CD4-positive, alpha-beta T cell (primary cell): ENCODE results near the gene LLGL1. TPM values are rescaled to one million over a fixed set of nuclear protein-coding genes. Genes with fewer than 3 reads are reported as not detected.

Source experiments
- ATAC-seq: fragments of 200-7000 bp; cut with Tn5 transposase; one replicate; pipeline ENCODE4 v1.10.0; 2022; ENCODE audit warnings: mild to moderate bottlenecking; ENCODE audit not compliant: poor library complexity
- CTCF ChIA-PET: fragments of 350-600 bp; sonication (Branson Sonifier 250); formaldehyde crosslinking; loops from one replicate; lab custom pipeline; 2021; ENCODE audit warnings: antibody characterized with exemption, inconsistent platforms; lab: Charles Lee
- POLR2A ChIA-PET: fragments of 350-600 bp; sonication (Branson Sonifier 250); formaldehyde crosslinking; loops from one replicate; lab custom pipeline; 2021; ENCODE audit warnings: antibody characterized with exemption, inconsistent platforms; lab: Charles Lee
- DNase-seq, 14 experiments: peaks; one replicate each; pipeline ENCODE4 v3.0.0-alpha.2; 2013 to 2020; ENCODE audit warnings: mixed read lengths in 2 of 14
- H3K27ac ChIP-seq, 2 donors: one replicate each; pipeline versions ENCODE4 v1.5.1 to v1.7.0; 2013; ENCODE audit warnings: low read length in 2 of 2, low read depth in 1 of 2, mild to moderate bottlenecking in 1 of 2
- H3K27me3 ChIP-seq, 2 experiments: 1 replicate in 1 of 2; 2 replicates in 1 of 2; pipeline versions ENCODE4 v1.6.1 to v1.7.0; 2013; ENCODE audit warnings: low read length in 2 of 2, control low read depth in 1 of 2, mild to moderate bottlenecking in 1 of 2, moderate library complexity in 1 of 2; ENCODE audit not compliant: insufficient read depth in 2 of 2, control insufficient read depth in 1 of 2
- H3K36me3 ChIP-seq: one replicate; pipeline ENCODE4 v1.6.1; 2013; ENCODE audit warnings: low read length, control low read depth; ENCODE audit not compliant: insufficient read depth
- H3K4me1 ChIP-seq: one replicate; pipeline ENCODE4 v1.6.1; 2013; ENCODE audit warnings: low read length, control low read depth; ENCODE audit not compliant: insufficient read depth
- H3K4me3 ChIP-seq: one replicate; pipeline ENCODE4 v1.5.1; 2013; ENCODE audit warnings: mild to moderate bottlenecking, low read length, moderate library complexity
- H3K9me3 ChIP-seq, 2 experiments: 1 replicate in 1 of 2; 2 replicates in 1 of 2; pipeline versions ENCODE4 v1.6.1 to v1.7.0; 2013; ENCODE audit warnings: low read length in 2 of 2, mild to moderate bottlenecking in 2 of 2, control low read depth in 1 of 2, moderate library complexity in 1 of 2; ENCODE audit not compliant: control insufficient read depth in 1 of 2, insufficient read depth in 1 of 2
- H3K27ac Mint-ChIP-seq: one replicate; pipeline ENCODE4 v1.8.0; 2020; ENCODE audit warnings: mixed read lengths
- H3K27me3 Mint-ChIP-seq: one replicate; pipeline ENCODE4 v1.8.0; 2021; ENCODE audit warnings: mixed read lengths
- H3K36me3 Mint-ChIP-seq: one replicate; pipeline ENCODE4 v1.8.0; 2021; ENCODE audit warnings: low read depth, mixed read lengths
- H3K4me1 Mint-ChIP-seq: one replicate; pipeline ENCODE4 v1.8.0; 2021; ENCODE audit warnings: low read depth, mixed read lengths
- H3K4me3 Mint-ChIP-seq: one replicate; pipeline ENCODE4 v1.8.0; 2020; ENCODE audit warnings: mild to moderate bottlenecking, mixed read lengths
- H3K9me3 Mint-ChIP-seq: one replicate; pipeline ENCODE4 v1.8.0; 2020; ENCODE audit warnings: mixed read lengths
- intact Hi-C, 2 experiments: fragments of 100-400 bp; cut with DNase I in 1 of 2; cut with micrococcal nuclease in 1 of 2; formaldehyde crosslinking; loops; one replicate each; pipeline versions ENCODE4 v1.15.1 to v1.9.0; 2023 to 2025; cut with DNase I, micrococcal nuclease
- total RNA-seq, 174 experiments: library from RNA in 2 of 174; stranded (reverse) in 2 of 174; gene quantifications; one replicate each; pipeline ENCODE4 v1.2.3 and lab custom pipeline; 2021 to 2026
- TF ChIP-seq, protein P1 (sequence below): fragments of 200-600 bp; IDR thresholded peaks from one replicate; pipeline ENCODE4 v1.8.0; 2022; ENCODE audit warnings: antibody characterized with exemption, mild to moderate bottlenecking

Gene LLGL1
- total RNA-seq, 2 experiments from 2014 or later, result 10.8 to 11.6 TPM

DNA sequence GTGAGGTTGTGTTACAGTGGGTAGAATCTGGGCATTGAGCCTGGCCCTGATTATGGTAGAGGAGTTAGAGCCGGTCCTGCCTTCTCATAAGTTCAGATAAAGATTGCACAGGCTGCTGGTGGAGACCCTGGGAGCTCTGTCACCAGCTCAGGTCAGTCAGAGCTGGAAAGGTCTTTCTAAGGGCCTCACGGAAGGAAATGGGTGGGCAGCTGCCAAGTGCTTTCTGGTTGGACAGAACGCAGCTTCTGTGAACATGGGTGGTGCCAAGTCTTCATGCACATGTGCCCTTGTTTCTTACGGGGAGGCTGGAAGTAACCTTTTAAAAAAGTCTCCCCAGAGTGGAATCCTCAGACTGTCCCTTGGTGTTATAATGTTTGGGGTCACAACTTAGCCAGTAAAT is 26.9 kb upstream of the LLGL1 start:
- intact Hi-C loops, result no loop called here
- H3K27ac ChIP-seq, result no peak overlapping the region
- H3K4me3 ChIP-seq, result no peak overlapping the region
- Mint-ChIP-seq H3K27ac (peak overlapping the region; percentile 70), H3K36me3 (peaks cover 81% of the 10 kb centered on the region), H3K4me1 (peaks cover 58% of the 10 kb centered on the region), H3K27me3 (no peaks in the 10 kb centered on the region), H3K9me3 (no peaks in the 10 kb centered on the region), H3K4me3 (no peak overlapping the region)
- DNase-seq, result no peak
- H3K4me1 ChIP-seq, result peaks cover 52% of the 10 kb centered on the region
- ChIA-PET POLR2A (interaction anchor here (0.6 kb wide), 1 partner anchor 15 kb away, joined by 3 read pairs; no protein-coding TSS in a partner anchor), CTCF (no interaction called here)
- ATAC-seq, result no peak
- H3K9me3 ChIP-seq, result no peaks in the 10 kb centered on the region
- no peaks in the 10 kb centered on the region for H3K27me3 ChIP-seq
- TF ChIP-seq, protein P1, sequence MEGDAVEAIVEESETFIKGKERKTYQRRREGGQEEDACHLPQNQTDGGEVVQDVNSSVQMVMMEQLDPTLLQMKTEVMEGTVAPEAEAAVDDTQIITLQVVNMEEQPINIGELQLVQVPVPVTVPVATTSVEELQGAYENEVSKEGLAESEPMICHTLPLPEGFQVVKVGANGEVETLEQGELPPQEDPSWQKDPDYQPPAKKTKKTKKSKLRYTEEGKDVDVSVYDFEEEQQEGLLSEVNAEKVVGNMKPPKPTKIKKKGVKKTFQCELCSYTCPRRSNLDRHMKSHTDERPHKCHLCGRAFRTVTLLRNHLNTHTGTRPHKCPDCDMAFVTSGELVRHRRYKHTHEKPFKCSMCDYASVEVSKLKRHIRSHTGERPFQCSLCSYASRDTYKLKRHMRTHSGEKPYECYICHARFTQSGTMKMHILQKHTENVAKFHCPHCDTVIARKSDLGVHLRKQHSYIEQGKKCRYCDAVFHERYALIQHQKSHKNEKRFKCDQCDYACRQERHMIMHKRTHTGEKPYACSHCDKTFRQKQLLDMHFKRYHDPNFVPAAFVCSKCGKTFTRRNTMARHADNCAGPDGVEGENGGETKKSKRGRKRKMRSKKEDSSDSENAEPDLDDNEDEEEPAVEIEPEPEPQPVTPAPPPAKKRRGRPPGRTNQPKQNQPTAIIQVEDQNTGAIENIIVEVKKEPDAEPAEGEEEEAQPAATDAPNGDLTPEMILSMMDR, result no peak
- H3K36me3 ChIP-seq, result peaks cover 74% of the 10 kb centered on the region

DNA sequence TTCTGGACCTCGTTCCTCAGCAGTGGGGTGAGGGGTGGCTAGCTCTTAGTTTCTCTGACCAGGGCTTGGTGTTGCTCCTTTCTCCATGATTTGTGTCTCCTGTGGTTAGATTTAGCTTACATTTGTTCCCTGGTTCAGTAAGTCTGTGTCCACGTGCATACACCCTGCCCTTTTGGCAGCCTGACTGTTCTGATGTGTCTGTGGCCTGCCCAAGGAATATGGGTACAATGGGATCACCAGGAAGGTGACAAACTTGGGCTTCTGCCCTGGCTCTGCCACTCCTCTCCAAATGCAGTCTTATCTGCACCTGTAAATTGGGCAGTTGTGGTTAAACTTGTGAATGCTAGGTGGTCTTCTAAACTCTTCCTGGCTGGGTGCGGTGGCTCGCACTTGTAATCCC is 24.3 kb upstream of the LLGL1 start:
- H3K4me3 Mint-ChIP-seq, result no peak overlapping the region
- ATAC-seq, result no peak

DNA sequence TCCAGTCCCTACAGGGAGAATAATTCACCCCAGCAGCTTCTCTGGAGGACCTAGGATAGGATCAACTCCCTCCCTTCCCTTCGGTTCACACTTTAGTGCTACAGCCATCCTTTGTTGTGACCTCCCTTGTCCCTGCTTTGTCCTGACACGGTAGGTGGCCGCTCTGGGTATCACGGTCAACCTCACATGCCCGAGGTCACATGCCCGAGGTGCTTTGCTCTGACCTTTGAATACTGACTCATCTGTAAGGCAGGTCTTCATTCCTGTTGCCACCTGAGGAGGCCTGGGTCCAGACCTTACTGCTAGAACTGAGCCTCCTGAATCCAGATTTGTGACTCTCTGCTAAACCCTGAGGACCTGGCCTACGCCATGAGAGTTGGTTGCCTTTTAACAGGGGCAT is 22.1 kb upstream of the LLGL1 start:
- ATAC-seq (no peak), DNase-seq (no peak)
- Histone ChIP-seq H3K4me1 (peaks cover 30% of the 10 kb centered on the region), H3K9me3 (no peaks in the 10 kb centered on the region), H3K27ac (no peak overlapping the region), H3K4me3 (no peak overlapping the region), H3K27me3 (no peaks in the 10 kb centered on the region), H3K36me3 (peaks cover 76% of the 10 kb centered on the region)
- H3K27ac Mint-ChIP-seq, result no peak overlapping the region
- no peaks in the 10 kb centered on the region for H3K9me3 Mint-ChIP-seq
- no peak overlapping the region for H3K4me3 Mint-ChIP-seq
- intact Hi-C loops, result no loop called here
- TF ChIP-seq, protein P1, result no peak
- no peaks in the 10 kb centered on the region for H3K27me3 Mint-ChIP-seq
- peaks cover 79% of the 10 kb centered on the region for H3K36me3 Mint-ChIP-seq
- ChIA-PET CTCF (no interaction called here), POLR2A (no interaction called here)
- peaks cover 28% of the 10 kb centered on the region for H3K4me1 Mint-ChIP-seq

More for the DNA sequence above, 24.3 kb upstream of the LLGL1 start:
- Mint-ChIP-seq H3K36me3 (peaks cover 78% of the 10 kb centered on the region), H3K27ac (no peak overlapping the region), H3K9me3 (no peaks in the 10 kb centered on the region), H3K27me3 (no peaks in the 10 kb centered on the region), H3K4me1 (peaks cover 36% of the 10 kb centered on the region)
- CTCF ChIA-PET, result interaction anchor here (0.9 kb wide), 1 partner anchor 16 kb away, joined by 3 read pairs; no protein-coding TSS in a partner anchor
- Histone ChIP-seq H3K4me3 (no peak overlapping the region), H3K4me1 (peaks cover 39% of the 10 kb centered on the region), H3K36me3 (peaks cover 74% of the 10 kb centered on the region), H3K27ac (no peak overlapping the region), H3K9me3 (no peaks in the 10 kb centered on the region), H3K27me3 (no peaks in the 10 kb centered on the region)
- intact Hi-C loops, result no loop called here
- TF ChIP-seq, protein P1, result no peak
- POLR2A ChIA-PET, result no interaction called here
- DNase-seq, result no peak
